Liver (tissue), 9 donors: ENCODE measurements around the gene BET1. TPM values are rescaled to one million over a fixed set of nuclear protein-coding genes. Genes with fewer than 3 reads are reported as not detected.

Experiments
- DNase-seq: peaks from one replicate; pipeline ENCODE4 v3.0.0-alpha.2; 2017; ENCODE audit warnings: low spot score
- H3K27ac ChIP-seq, 2 donors: one replicate each; pipeline ENCODE4 v1.7.0; 2013; ENCODE audit warnings: inconsistent platforms in 2 of 2, low read length in 2 of 2, control low read depth in 1 of 2, low read depth in 1 of 2, mild to moderate bottlenecking in 1 of 2
- H3K27me3 ChIP-seq, 4 donors: one replicate each; pipeline versions ENCODE4 v1.6.1 to v1.7.0; 2013; ENCODE audit warnings: low read length in 3 of 4, inconsistent platforms in 1 of 4, mild to moderate bottlenecking in 1 of 4, moderate library complexity in 1 of 4; ENCODE audit not compliant: control insufficient read depth in 4 of 4, insufficient read depth in 4 of 4
- H3K36me3 ChIP-seq, 4 donors: one replicate each; pipeline versions ENCODE4 v1.6.1 to v1.7.0; 2013; ENCODE audit warnings: low read length in 3 of 4, mild to moderate bottlenecking in 3 of 4, low read depth in 1 of 4, moderate library complexity in 1 of 4; ENCODE audit not compliant: control insufficient read depth in 4 of 4, insufficient read depth in 3 of 4
- H3K4me1 ChIP-seq, 4 donors: one replicate each; pipeline versions ENCODE4 v1.6.1 to v1.7.0; 2013; ENCODE audit warnings: low read length in 3 of 4, mild to moderate bottlenecking in 3 of 4, moderate library complexity in 1 of 4; ENCODE audit not compliant: control insufficient read depth in 4 of 4, insufficient read depth in 4 of 4
- H3K4me3 ChIP-seq, 3 donors: one replicate each; pipeline versions ENCODE4 v1.6.1 to v1.7.0; 2013; ENCODE audit warnings: low read length in 3 of 3, control low read depth in 1 of 3, low read depth in 1 of 3, mild to moderate bottlenecking in 1 of 3
- H3K9ac ChIP-seq, 2 donors: one replicate each; pipeline ENCODE4 v1.7.0; 2013; ENCODE audit warnings: low read length in 2 of 2, mild to moderate bottlenecking in 2 of 2, moderate library complexity in 2 of 2, control low read depth in 1 of 2, low read depth in 1 of 2
- H3K9me3 ChIP-seq, 4 donors: one replicate each; pipeline versions ENCODE4 v1.6.1 to v1.7.0; 2013; ENCODE audit warnings: low read length in 3 of 4; ENCODE audit not compliant: control insufficient read depth in 4 of 4
- EGR1 ChIP-seq, 2 donors: IDR thresholded peaks; 2 replicates each; pipeline ENCODE4 v1.6.1; 2016 to 2018; ENCODE audit warnings: antibody characterized with exemption in 2 of 2, low read depth in 2 of 2
- FOXA1 ChIP-seq: IDR thresholded peaks from 2 replicates; pipeline ENCODE4 v1.6.1; 2016; ENCODE audit warnings: antibody characterized with exemption
- FOXA2 ChIP-seq: IDR thresholded peaks from 2 replicates; pipeline ENCODE4 v1.6.1; 2016; ENCODE audit warnings: antibody characterized with exemption
- GABPA ChIP-seq, 2 donors: IDR thresholded peaks in 1 of 2; conservative IDR thresholded peaks in 1 of 2; 2 replicates each; pipeline ENCODE4 v1.6.1; 2016; ENCODE audit warnings: antibody characterized with exemption in 2 of 2, mild to moderate bottlenecking in 1 of 2, moderate library complexity in 1 of 2
- HNF4A ChIP-seq, 2 donors: conservative IDR thresholded peaks; 2 replicates each; pipeline ENCODE4 v1.6.1; 2016; ENCODE audit warnings: antibody characterized with exemption in 2 of 2, mild to moderate bottlenecking in 2 of 2
- HNF4G ChIP-seq: IDR thresholded peaks from 2 replicates; pipeline ENCODE4 v1.6.1; 2016; ENCODE audit warnings: antibody characterized with exemption
- JUND ChIP-seq, 2 donors: IDR thresholded peaks; 2 replicates each; pipeline ENCODE4 v1.6.1; 2016; ENCODE audit warnings: antibody characterized with exemption in 2 of 2
- NR2F2 ChIP-seq: IDR thresholded peaks from 2 replicates; pipeline ENCODE4 v1.6.1; 2016; ENCODE audit warnings: antibody characterized with exemption
- RAD21 ChIP-seq, 2 donors: IDR thresholded peaks; 2 replicates each; pipeline ENCODE4 v1.6.1; 2016; ENCODE audit warnings: antibody characterized with exemption in 2 of 2, mild to moderate bottlenecking in 2 of 2
- RXRA ChIP-seq, 2 donors: IDR thresholded peaks; 2 replicates each; pipeline ENCODE4 v1.6.1; 2017 to 2018; ENCODE audit warnings: antibody characterized with exemption in 2 of 2, mild to moderate bottlenecking in 1 of 2
- SP1 ChIP-seq: IDR thresholded peaks from 2 replicates; pipeline ENCODE4 v1.6.1; 2018; ENCODE audit warnings: antibody characterized with exemption, mild to moderate bottlenecking
- TAF1 ChIP-seq: conservative IDR thresholded peaks from 2 replicates; pipeline ENCODE4 v1.6.1; 2016; ENCODE audit warnings: antibody characterized with exemption, mild to moderate bottlenecking
- YY1 ChIP-seq: IDR thresholded peaks from 2 replicates; pipeline ENCODE4 v1.6.1; 2016; ENCODE audit warnings: antibody characterized with exemption, mild to moderate bottlenecking
- WGBS: extraction: QIAGEN DNeasy Blood & Tissue Kit; methylation state at CpG from one replicate; pipeline ENCODE4 v1.1.7; 2013; 5-methylcytosine and 5-hydroxymethylcytosine counted together
- polyA plus RNA-seq, 2 donors: library from polyadenylated mRNA; stranded (reverse) in 1 of 2; unstranded in 1 of 2; fragments of 200-250 nt in 1 of 2; fragments of >200 nt in 1 of 2; fragmentation: Nextera tagmentation in 1 of 2; extraction: Ambion mirVana in 1 of 2; gene quantifications; one replicate each; pipeline versions ENCODE4 v1.2.1 to v1.2.3, GENCODE V29; 2013 to 2015
- total RNA-seq, 2 donors: library from RNA; depleted of rRNA; stranded (reverse); fragments of >200 nt; gene quantifications; one replicate each; pipeline ENCODE4 v1.2.3, GENCODE V29; 2014
- TF ChIP-seq, protein P1 (sequence below): IDR thresholded peaks from 2 replicates; pipeline ENCODE4 v1.6.1; 2016; ENCODE audit warnings: antibody characterized with exemption
- TF ChIP-seq, protein P2 (sequence below): fragments of 150-350 bp; IDR thresholded peaks from 2 replicates; pipeline ENCODE4 v1.5.1; 2017; ENCODE audit warnings: improper control_type of control experiment, low read depth, low read length; ENCODE audit not compliant: missing input control
- TF ChIP-seq, protein P3 (sequence below): IDR thresholded peaks from 2 replicates; pipeline ENCODE4 v1.6.1; 2016; ENCODE audit warnings: antibody characterized with exemption
- TF ChIP-seq, protein P4 (sequence below): IDR thresholded peaks from 2 replicates; pipeline ENCODE4 v1.6.1; 2016; ENCODE audit warnings: antibody characterized with exemption
- TF ChIP-seq, protein P5 (sequence below): IDR thresholded peaks from 2 replicates; pipeline ENCODE4 v1.6.1; 2016; ENCODE audit warnings: antibody characterized with exemption, mild to moderate bottlenecking
- donor health status: healthy.
- donor health status: healthy.
- donor health status: healthy.
- donor health status: healthy.
- donor health status: healthy.

BET1 gene
- total and polyA plus RNA-seq, 4 donors = 12.7 to 23.9 (median 16.2) TPM

DNA sequence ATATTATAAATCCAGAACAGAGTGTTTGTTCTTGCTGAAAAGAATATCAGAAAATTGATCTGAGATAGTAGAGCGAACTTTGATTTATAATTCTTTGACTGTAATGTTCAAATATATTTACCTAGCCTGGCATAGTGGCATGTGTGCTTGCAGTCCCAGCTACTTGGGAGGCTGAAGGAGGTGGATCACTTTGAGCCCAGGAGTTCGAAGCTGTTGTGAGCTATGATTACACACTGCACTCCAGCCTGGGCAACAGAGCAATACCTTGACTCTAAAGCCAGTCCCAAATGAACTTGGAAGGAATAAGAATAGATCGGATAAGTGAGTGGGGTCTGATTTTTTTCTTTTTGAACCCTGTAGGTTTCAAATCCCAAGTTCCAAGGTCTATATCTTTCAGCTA is 59.1 kb downstream of the BET1 start (continued):
- TF ChIP-seq, protein P1, sequence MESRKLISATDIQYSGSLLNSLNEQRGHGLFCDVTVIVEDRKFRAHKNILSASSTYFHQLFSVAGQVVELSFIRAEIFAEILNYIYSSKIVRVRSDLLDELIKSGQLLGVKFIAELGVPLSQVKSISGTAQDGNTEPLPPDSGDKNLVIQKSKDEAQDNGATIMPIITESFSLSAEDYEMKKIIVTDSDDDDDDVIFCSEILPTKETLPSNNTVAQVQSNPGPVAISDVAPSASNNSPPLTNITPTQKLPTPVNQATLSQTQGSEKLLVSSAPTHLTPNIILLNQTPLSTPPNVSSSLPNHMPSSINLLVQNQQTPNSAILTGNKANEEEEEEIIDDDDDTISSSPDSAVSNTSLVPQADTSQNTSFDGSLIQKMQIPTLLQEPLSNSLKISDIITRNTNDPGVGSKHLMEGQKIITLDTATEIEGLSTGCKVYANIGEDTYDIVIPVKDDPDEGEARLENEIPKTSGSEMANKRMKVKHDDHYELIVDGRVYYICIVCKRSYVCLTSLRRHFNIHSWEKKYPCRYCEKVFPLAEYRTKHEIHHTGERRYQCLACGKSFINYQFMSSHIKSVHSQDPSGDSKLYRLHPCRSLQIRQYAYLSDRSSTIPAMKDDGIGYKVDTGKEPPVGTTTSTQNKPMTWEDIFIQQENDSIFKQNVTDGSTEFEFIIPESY = no peak

DNA sequence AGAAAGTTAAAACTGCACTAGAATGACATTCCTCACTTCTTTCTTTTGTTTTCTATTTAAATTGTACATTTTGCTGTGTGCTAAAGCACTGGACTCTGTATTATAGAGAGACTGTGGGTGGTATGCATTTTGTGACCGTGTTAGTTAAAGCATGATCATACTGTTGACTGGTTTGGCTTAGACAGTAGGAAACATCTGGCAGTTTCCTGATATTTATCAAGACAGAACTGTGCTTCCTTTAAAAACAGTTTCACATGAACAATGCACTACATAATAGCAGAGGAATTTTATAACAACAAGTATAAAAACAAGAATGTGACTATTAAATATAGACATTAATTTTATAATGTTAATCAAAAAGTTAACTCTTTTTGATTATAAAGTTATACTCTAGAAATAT is 59.5 kb downstream of the BET1 start:
- WGBS = 39% methylated on average over 1 of the region's 1 CpG
- TF ChIP-seq FOXA1 = no peak
- TF ChIP-seq, protein P2, sequence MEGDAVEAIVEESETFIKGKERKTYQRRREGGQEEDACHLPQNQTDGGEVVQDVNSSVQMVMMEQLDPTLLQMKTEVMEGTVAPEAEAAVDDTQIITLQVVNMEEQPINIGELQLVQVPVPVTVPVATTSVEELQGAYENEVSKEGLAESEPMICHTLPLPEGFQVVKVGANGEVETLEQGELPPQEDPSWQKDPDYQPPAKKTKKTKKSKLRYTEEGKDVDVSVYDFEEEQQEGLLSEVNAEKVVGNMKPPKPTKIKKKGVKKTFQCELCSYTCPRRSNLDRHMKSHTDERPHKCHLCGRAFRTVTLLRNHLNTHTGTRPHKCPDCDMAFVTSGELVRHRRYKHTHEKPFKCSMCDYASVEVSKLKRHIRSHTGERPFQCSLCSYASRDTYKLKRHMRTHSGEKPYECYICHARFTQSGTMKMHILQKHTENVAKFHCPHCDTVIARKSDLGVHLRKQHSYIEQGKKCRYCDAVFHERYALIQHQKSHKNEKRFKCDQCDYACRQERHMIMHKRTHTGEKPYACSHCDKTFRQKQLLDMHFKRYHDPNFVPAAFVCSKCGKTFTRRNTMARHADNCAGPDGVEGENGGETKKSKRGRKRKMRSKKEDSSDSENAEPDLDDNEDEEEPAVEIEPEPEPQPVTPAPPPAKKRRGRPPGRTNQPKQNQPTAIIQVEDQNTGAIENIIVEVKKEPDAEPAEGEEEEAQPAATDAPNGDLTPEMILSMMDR = no peak
- no peak for TF ChIP-seq RAD21 (IDR thresholded peaks at IDR 0.05)
- TF ChIP-seq GABPA (IDR thresholded peaks at IDR 0.05 in 1 of 2, conservative IDR thresholded peaks at IDR 0.05 in 1 of 2) = no peak
- TF ChIP-seq, protein P1 = no peak
- TF ChIP-seq, protein P3, sequence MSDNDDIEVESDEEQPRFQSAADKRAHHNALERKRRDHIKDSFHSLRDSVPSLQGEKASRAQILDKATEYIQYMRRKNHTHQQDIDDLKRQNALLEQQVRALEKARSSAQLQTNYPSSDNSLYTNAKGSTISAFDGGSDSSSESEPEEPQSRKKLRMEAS = no peak
- TF ChIP-seq TAF1 = no peak
- TF ChIP-seq EGR1 (IDR thresholded peaks at IDR 0.05; ENCODE audit: low read depth in 2 of 2) = no peak
- TF ChIP-seq SP1 = no peak
- no peak for TF ChIP-seq HNF4G
- TF ChIP-seq NR2F2 = no peak
- no peak for TF ChIP-seq RXRA (IDR thresholded peaks at IDR 0.05)
- no peak for TF ChIP-seq HNF4A (conservative IDR thresholded peaks at IDR 0.05)
- TF ChIP-seq JUND (IDR thresholded peaks at IDR 0.05) = no peak
- TF ChIP-seq, protein P4, sequence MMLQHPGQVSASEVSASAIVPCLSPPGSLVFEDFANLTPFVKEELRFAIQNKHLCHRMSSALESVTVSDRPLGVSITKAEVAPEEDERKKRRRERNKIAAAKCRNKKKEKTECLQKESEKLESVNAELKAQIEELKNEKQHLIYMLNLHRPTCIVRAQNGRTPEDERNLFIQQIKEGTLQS = no peak
- TF ChIP-seq, protein P5, sequence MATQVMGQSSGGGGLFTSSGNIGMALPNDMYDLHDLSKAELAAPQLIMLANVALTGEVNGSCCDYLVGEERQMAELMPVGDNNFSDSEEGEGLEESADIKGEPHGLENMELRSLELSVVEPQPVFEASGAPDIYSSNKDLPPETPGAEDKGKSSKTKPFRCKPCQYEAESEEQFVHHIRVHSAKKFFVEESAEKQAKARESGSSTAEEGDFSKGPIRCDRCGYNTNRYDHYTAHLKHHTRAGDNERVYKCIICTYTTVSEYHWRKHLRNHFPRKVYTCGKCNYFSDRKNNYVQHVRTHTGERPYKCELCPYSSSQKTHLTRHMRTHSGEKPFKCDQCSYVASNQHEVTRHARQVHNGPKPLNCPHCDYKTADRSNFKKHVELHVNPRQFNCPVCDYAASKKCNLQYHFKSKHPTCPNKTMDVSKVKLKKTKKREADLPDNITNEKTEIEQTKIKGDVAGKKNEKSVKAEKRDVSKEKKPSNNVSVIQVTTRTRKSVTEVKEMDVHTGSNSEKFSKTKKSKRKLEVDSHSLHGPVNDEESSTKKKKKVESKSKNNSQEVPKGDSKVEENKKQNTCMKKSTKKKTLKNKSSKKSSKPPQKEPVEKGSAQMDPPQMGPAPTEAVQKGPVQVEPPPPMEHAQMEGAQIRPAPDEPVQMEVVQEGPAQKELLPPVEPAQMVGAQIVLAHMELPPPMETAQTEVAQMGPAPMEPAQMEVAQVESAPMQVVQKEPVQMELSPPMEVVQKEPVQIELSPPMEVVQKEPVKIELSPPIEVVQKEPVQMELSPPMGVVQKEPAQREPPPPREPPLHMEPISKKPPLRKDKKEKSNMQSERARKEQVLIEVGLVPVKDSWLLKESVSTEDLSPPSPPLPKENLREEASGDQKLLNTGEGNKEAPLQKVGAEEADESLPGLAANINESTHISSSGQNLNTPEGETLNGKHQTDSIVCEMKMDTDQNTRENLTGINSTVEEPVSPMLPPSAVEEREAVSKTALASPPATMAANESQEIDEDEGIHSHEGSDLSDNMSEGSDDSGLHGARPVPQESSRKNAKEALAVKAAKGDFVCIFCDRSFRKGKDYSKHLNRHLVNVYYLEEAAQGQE = no peak
- TF ChIP-seq YY1 = no peak
- TF ChIP-seq FOXA2 = no peak
- H3K27me3 ChIP-seq = no peaks in the 10 kb centered on the region
- H3K9ac ChIP-seq = no peak overlapping the region
- no peaks in the 10 kb centered on the region for H3K4me1 ChIP-seq
- H3K4me3 ChIP-seq = no peak overlapping the region
- DNase-seq = no peak
- no peak overlapping the region for H3K27ac ChIP-seq
- no peaks in the 10 kb centered on the region for H3K36me3 ChIP-seq
- no peaks in the 10 kb centered on the region for H3K9me3 ChIP-seq
